GM18519 (cell line): ENCODE data around the gene OR52M1.
"Not testable (repeated sequence)": the region's sequence is repeated elsewhere in the genome, so short reads cannot be mapped to it uniquely, and the experiment has no call there.

Source experiments
- ATAC-seq: cut with Tn5 transposase; IDR thresholded peaks from one replicate; pipeline ENCODE4 v1.9.1; 2021; ENCODE audit warnings: mild to moderate bottlenecking, moderate library complexity; ENCODE audit not compliant: unreplicated experiment, low FRiP score

The OR52M1 gene

GRCh38 chr11:4544891-4545290 lies at the start of gene OR52M1:
TSS of gene OR52M1 (plus strand) at chr11:4545191. CDS start at chr11:4545191, 0 bp downstream.
- ATAC-seq: no peak

GRCh38 chr11:4495487-4495886 lies 49.5 kb upstream of the OR52M1 start:
- ATAC-seq: no peak

DNA sequence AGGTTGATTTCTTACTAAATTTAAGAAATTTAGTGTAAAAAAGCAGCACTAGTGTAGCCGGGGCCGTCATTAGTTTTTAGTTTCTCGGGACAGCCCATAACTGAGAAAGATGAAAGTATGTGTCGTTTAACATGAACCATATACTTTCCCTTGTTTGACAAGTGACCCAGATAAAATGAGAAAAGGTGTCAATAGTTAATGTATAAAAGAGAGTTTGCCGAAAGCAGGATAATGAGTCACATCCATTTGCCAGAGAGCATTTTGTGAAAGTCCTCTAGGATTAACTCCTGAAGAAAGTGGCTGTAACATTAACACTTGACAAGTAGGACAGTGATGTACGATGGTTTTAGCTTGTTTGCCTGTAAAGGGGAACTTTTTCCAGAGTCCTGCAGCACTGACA lies 49.0 kb upstream of the OR52M1 start:
- no peak for ATAC-seq

DNA sequence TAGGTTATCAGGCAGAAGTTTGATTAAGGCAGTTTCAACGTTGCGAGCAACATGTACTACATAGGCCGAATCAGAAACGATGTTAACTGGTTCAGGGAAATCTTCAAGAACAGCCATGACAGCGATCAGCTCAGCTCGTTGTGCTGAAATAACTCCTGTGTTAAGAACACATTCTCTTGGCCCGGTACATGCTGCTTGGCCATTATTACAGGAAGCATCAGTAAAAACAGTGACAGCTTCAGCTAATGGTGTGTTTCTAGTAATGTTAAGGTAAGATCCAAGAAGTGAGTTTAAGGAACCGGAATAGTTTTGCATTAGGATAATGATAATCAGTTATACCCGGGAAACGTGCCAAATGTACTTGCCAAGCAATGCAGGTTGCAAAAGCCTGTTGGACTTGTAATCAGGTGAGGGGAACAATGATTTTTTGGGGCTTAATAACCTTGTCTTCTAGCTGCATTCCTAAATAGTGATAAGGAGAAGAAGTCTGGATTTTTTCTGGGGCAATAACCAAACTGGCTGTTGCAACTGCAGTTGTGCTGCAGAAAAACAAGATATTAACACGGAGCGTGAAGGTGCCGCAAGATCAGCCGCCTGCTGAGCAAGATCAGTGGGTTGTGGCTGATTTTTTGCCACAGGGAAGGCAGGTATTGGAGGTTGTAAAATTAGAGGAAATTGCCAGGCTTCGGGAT lies 48.3 kb upstream of the OR52M1 start:
- ATAC-seq: no peak

GRCh38 chr11:4508886-4509285 lies 36.1 kb upstream of the OR52M1 start:
- ATAC-seq: no peak

DNA sequence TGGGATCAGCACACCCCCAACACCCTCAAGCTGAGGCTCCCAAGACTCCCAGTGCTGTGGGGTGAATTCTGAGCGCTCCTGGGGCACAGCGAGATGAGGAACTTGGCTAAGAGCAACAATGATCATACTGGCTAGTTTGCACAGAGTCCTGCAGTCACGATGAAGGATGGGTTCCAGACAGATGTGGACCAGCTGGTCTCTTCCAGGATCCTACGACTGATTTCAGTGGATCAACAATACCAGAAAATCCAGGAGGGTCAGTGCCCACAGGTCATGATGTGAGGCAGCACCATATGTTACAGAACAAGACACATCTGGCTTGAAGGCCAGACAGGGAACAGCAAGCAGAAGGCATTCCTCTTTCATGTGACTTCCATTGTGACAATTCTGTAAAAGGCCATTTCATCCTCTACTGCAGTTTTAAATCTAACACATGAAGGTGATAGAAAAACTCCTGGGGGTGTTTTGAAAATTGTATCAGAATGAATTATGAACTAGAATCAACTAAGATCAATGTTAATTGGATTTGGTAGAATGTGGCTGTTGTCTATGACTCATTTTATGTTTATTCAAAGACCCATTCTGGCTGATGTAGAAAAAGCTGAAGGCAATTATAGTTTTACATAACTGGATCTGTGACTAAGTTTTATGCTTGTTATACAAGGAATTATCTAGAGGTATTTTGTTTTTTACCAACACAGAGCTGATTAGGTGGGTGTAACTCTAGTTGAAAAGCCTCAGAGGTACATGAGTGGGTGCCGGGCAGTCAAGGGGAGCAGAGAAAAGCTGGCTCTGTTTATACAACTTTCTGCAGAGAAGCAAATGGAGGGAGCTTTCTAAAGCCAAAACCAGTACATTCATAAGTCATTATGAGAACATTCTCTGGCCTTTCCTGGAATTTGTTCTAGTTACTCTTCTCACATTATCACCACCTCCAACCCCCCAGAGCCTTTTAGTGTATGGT lies 33.4 kb upstream of the OR52M1 start:
- no peak for ATAC-seq

GRCh38 chr11:4514196-4514595 lies 30.8 kb upstream of the OR52M1 start:
- no peak for ATAC-seq

- ATAC-seq: no peak
These were observed 22.7 kb upstream of the OR52M1 start for GRCh38 chr11:4522339-4522738.

DNA sequence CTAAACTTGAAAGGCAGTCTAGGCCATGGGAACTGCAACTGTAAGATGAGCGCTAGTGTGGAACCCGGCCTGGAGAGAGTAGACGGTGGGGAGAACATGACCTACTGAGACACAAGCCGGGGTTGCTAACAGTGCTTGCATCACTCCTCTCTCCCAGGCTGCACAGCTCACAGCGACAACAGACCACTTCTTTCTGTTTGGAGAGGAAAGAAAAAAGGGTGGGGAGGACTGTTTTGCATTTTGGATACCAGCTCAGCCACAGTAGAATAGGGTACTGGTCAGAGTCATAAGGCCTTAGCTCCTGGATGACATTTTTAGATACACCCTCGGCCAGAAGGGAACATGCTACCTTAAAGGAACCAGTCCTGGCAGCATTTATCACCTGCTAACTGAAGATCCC lies 22.2 kb upstream of the OR52M1 start:
- ATAC-seq: no peak

GRCh38 chr11:4523666-4524065 lies 21.3 kb upstream of the OR52M1 start:
- ATAC-seq: no peak

GRCh38 chr11:4527926-4528325 lies 17.1 kb upstream of the OR52M1 start:
- ATAC-seq: no peak

- ATAC-seq: not testable (repeated sequence)
These were observed 13.3 kb upstream of the OR52M1 start for GRCh38 chr11:4531686-4532085.

- ATAC-seq: no peak
These were observed 5.3 kb upstream of the OR52M1 start for GRCh38 chr11:4539603-4540219.

DNA sequence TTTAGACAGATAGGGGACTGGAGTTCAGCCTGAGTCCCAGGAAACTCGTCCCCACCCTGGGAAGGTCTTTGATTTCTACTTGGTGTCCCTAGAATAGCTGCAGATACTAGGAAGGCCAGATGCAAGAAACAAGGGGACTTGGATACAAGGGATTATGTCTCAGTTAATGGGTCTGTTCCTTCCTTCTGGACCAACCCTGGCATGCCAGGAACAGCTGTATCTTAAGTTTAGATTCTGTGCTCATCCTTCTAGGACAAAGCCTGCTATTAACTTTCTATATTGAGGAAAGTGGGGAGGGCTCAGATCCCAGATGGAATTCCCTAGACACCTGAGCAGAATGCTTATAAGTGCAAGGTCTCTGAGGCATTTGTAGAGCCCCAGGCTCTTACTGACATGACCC lies 3.9 kb upstream of the OR52M1 start:
- ATAC-seq: no peak

- no peak for ATAC-seq
These were observed 1.4 kb upstream of the OR52M1 start for GRCh38 chr11:4543561-4543960.

- ATAC-seq: no peak
These were observed 1.9 kb downstream of the OR52M1 start for GRCh38 chr11:4546878-4547277.

DNA sequence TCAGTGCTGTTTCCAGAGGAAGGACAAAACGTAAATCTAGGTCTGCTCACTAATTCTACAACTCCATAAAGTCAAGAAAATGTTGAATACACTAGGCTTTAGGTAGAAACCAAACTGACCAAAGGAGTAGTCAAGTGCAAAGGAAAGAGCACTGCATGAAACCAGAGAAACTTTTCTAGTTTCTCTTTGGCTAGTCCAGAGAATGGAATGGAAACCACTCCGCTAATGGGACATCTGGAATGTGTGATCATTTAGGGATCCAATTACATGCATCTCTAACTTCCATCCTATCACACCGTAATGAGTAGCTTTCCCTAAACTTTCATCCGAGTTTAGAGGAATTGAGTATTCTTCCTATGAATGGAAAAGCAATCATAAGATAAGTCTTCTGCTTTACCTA lies 2.4 kb downstream of the OR52M1 start:
- ATAC-seq: no peak

DNA sequence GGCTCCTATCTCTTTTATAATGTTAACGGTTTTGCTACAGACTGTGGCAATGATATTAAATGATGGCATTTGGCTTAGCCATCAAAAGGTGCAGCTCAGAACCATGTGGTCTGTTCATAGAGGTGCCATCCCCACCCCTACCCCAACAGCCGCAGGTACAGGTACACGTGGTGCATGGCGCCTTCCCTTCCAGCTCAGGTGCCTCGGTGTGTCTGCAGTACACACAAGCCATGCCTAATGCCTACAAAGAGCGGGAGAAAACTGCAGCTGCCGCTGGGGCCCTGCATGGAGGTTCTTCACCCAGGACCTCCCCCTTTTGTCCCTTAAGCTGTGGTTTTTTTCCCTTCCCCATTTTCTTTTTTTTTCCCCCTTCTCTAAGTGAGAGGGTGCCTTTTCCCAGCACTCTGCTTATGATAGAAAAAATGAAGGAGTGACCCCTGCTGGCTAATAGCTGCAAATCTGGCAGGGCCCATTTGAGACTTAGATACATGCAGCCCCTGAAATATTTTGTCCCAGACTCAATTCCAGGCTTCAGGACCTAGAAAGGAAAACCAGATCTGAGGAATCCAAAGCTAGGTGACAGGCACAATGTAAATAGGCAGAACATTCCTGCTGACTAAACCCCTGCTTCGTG lies 6.5 kb downstream of the OR52M1 start:
- no peak for ATAC-seq

DNA sequence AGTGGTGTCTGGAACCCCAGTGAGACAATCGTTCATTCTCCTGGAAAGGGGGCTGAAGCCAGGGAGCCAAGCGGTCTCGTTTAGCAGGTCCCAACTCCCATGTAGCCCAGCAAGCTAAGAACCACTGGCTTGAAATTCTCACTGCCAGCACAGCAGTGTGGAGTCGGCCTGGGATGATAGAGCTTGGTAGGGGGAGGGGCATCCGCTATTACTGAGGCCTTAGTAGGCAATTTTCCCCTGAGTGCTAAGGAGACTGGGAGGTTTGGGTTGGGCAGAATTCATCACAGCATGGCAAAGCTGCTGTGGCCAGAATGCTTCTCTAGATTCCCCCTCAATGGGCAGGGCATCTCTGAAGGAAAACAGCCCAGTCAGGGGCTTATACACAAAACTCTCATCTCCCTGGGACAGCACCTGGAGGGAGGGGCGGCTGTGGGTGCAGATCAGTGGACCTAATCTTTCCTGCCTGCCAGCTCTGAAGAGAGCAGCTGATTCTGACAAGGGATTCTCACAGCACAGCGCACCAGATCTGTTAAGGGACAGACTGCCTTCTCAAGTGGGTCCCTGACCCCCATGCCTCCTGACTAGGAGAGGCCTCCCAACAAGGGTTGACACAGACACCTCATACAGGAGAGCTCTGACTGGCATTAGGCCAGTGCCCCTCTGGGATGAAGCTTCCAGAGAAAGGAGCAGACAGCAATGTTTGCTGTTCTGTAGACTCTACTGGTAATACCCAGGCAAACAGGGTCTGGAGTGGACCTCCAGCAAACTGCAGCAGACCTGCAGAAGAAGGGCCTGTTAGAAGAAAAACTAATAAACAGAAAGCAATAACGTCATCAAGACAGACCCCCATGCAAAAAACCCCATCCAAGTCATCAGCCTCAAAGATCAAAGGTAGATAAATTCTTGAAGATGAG lies 14.8 kb downstream of the OR52M1 start:
- no peak for ATAC-seq

GRCh38 chr11:4560467-4560866 lies 15.5 kb downstream of the OR52M1 start:
- no peak for ATAC-seq
